Hematopoietic multipotent progenitor cell treated with erythropoietin and hydrocortisone succinate and interleukin-3 and kit ligand, for 6 days (in vitro differentiated cells): ENCODE data around the gene COA1.
"Not testable (repeated sequence)": the region's sequence is repeated elsewhere in the genome, so short reads cannot be mapped to it uniquely, and the experiment has no call there.

Experiments used
- DNase-seq: peaks from one replicate; pipeline ENCODE4 v3.0.0-alpha.2; 2015

COA1 gene

GRCh38 chr7:43625453-43625852, 103.9 kb downstream of the COA1 start:
- DNase-seq = no peak

- no peak for DNase-seq
These were observed 105.2 kb downstream of the COA1 start for GRCh38 chr7:43624156-43624555.

- no peak for DNase-seq
These were observed 107.4 kb downstream of the COA1 start for GRCh38 chr7:43621729-43622448.

DNA sequence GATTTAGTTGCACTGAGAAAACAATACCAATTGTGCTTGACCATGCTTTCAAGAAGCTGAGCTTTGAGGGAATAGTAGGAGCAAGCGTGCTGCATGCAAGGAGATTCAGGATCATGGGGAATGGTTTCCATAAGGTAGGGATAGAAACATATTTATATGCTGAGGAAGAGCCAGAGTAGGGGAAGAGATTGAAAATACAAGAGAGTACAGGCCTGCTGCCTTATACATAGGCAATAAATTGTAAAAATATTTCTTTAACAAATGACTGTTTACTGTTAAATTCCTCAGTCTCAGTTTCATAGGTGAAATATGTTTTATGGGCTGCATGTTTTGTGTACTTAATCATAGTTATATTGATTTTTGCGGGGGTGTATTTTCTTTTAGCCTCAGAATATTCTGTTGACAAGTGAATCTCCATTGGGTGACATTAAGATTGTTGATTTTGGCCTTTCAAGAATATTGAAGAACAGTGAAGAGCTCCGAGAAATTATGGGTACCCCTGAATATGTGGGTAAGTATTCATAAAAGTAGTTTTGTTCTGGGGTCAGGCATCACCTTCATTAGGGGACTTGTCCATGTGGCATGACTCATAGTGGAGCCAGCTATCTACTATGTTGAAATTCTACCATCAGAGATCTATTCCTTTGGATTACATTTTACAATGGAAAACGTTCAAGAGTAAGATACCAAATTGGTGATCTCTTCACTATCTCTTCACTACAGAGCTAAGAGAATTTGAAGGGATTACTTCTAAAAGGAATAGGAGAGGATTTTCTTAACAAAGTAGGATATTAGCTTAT, 109.9 kb downstream of the COA1 start:
- DNase-seq = no peak

- DNase-seq = no peak
These were observed 111.2 kb downstream of the COA1 start for GRCh38 chr7:43618073-43618472.

GRCh38 chr7:43616977-43617376, 112.3 kb downstream of the COA1 start:
- no peak for DNase-seq

- no peak for DNase-seq
These were observed 113.7 kb downstream of the COA1 start for GRCh38 chr7:43615558-43616145.

DNA sequence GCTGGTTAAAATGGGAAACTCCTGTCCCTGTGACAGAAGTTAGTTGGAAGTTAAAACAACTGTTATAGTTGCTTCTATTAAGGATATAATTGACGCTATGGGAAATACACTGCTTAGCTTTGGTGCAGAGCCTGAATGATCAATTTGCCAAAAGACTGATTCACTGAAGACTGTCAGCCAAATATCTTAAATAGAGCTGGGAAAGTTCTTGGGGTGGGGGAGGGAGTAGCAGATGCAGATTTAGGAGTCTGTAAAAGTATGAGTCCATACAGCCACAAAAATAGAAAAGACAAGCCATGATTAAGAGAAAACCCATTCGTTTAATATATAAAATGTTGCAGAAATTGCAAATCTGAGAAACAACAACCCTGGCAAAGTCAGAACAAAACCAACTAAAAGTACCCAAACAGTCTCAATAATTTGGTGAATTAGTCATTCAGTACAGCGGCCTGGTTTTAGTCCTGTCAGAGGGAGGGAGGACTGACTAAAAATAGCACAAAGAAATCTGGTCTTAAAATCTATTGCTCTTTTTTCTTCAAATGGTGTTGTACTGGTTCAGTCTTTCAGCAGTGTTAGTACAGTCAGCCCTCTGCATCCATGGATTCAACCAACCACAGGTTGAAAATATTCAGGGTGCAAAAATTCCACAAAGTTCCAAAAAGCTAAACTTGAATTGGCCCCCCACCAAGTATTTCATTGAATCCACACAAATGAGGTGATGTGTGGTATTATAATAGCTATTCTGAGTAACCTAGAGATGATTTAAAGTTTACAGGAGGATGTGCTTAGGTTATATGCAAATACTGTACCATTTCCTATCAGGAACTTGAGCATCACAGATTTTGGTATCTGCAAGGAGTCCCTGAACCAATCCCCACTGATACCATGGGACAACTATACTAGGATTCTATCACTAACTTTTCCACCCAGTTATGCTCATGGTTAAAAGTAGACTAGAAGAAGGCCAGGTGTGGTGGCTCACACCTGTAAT, 116.4 kb downstream of the COA1 start:
- no peak for DNase-seq

DNA sequence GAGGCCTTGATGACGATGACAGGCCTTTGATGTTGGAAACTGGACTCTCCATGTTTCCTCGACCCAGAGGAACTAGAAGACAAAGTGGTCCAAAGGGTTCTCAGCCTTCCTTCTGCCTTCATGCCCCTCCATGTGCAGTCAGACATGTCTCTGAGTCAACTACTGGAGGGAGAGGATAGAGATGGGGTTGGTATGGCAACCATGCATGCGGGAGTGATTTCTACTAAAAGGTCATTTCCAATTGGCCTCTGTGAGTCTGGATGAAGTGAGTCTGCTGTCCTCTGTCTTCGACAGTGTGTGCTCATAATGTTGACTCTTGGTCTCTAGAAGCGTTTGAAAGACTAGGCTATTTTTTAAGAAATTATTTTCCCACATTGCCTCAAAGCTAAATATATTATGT, 117.2 kb downstream of the COA1 start:
- DNase-seq = no peak

DNA sequence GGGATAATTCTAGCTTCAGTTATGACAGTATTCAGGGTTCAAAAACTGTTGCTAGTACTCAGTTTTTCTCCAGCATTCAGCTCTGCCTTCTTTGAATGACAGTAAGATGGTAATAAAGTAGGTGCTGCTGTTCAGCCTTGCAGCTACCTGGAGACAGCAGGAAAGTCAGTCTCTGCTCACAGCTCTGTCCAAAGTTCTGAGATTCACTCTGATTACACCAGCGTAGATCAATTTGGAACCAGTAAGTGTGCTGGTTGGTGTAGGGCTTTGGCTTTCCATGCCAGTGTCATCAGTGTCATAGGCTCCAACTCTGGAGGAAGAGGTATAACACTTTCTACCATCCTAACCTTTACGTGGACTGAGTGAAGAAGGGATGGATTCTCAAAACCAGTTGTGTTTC, 120.2 kb downstream of the COA1 start:
- no peak for DNase-seq

DNA sequence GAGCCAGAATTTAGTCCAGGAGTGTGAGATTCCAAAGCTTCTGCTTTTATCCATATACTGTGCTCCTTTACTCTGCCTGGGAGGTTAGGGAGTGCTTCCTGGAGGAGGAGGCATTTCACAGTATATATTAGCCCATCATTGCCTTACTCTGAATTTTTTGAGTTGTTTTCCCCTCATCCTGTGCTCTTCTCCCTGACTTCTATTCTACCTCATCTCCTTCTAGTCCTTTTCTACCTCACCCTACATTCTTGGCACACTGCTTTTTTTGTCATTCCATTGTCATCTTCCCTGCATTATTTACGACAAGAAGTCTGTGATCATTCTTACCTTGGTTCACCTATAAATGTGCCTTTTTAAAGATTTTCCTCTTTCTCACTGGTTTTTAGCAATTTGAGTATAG, 125.1 kb downstream of the COA1 start:
- DNase-seq = no peak

DNA sequence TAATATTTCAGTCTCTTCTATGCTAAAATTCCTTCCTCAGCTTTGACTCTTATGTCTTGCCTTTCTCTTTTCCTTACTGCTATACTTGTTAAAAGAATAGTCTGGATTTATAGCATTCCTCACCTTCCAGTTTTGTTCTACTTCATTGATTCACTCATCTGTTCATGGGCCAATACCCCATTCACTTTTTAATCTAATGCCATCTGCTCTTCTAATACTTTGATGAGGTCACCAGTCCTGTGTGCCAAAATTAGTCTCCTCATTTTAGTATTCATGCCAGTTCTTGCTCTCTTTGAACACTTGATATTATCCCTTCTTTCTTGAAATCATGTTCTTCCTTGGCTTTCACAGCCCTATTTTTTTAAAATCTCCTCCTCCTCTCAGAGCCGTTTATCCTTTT, 127.1 kb downstream of the COA1 start:
- DNase-seq = no peak

DNA sequence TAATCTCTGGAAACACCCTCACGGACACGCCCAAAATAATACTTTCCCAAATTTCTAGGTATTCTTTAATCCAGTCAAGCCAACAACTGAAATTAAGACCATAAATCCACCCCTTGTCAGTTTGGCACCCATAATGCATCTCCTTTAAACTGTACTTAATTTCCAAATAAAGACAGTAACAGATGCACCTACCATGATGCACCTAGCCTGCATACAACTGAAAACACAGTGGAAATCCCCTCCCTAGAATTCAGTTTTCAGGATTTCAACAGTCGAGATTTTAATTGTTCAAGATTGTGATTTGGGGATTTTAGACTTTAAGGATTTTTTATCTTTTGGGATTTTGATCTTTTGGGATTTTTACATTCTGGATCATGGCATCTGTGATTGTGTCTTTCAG, 129.3 kb downstream of the COA1 start:
- no peak for DNase-seq

- not testable (repeated sequence) for DNase-seq
These were observed 132.9 kb downstream of the COA1 start for GRCh38 chr7:43596426-43596825.

DNA sequence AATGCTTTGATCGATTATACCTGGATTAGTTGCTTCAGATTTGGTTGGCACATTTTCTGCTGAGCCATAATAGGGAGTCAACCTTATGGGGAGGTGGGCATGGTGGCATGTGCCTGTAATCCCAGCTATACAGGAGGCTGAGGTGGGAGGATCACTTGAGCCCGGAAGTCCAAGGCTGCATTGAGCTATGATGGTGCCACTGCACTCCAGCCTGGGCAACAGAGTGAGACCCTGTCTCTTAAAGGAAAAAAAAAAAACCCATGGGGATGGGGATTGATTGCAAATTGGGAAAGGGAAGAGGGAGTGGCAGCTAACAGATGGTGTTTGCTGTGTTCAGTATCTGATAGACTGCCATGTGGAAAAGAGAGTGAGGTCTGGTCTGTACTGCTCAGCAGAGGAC, 135.3 kb downstream of the COA1 start:
- DNase-seq = no peak

DNA sequence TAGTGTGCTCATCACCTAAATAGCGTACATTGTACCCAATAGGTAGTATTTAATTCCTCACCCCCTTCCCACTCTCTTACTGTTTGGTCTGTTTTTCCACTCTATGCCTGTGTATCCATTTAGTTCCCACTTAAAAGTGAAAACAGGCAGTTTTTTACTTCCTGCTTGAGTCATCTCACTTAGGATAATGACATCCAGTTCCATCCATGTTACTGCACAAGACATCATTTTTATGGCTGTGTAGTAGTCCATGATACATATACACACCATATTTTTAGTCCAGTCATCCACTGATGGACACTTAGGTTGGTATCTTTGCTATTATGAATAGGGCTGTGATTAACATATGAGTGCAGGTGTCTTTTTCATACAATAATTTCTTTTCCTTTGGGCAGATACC, 136.3 kb downstream of the COA1 start:
- no peak for DNase-seq

DNA sequence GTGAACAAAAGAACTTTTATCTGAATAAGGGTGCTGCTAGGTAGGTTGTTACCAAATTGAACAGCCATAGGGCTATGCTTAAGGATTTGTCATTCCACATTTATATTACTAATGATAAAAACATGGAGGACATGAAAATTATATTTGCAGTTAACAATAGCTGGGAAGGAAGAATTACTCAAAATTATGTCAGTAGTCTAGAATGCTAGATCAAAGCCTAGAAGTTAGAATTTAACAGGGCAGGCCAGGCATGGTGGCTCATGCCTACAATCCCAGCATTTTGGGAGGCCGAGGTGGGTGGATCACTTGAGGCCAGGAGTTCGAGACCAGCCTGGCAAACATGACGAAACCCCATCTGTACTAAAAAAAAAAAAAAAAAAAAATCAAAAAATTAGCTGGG, 137.0 kb downstream of the COA1 start:
- DNase-seq = no peak

GRCh38 chr7:43591558-43592180, 137.7 kb downstream of the COA1 start:
- no peak for DNase-seq

DNA sequence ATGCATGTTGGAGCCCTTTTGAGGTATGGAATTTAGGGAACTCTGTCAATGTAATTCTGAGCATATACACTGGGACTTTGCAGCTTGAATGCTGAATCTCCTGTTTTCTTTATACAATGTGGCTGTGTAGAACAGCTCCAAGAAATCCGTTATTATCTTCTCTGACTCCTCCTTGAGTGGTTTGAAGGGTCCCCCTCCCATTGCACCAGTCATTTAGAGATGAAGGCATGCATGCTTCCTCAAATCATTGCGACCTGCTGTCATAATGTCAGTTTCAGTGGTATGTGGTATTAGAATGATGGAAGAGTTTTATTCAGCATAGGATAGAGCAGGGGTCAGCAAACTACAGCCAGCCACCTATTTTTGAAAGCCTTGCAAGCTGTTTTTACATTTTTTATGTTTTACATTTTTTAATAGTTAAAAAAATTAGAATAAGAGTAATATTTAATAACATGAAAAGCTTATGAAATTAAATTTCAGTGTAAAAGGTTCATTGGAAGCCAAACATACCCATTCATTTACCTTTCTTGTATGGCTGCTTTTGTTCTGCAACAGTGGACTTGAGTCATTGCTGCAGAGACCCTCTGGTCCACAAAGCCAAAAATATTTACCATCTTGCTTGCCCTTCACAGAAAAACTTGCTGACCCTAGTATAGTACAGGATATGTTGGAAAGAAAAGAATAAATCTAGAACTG, 138.3 kb downstream of the COA1 start:
- no peak for DNase-seq

- DNase-seq = no peak
These were observed 139.6 kb downstream of the COA1 start for GRCh38 chr7:43589728-43590127.
